NCI-H146 (cell line): Measurements from ENCODE around the gene TSKU.
"Not testable (repeated sequence)": the region's sequence is repeated elsewhere in the genome, so short reads cannot be mapped to it uniquely, and the experiment has no call there.

Experiments
- DNase-seq: peaks from one replicate; lab custom pipeline; 2025; lab: John Stamatoyannopoulos, UW

Gene TSKU

GRCh38 chr11:76824980-76825725 lies 42.0 kb downstream of the TSKU start:
- peak; percentile 13 for DNase-seq

- DNase-seq, result no peak
Observed at GRCh38 chr11:76825726-76826396, 42.7 kb downstream of the TSKU start.

GRCh38 chr11:76826508-76826907 lies 43.4 kb downstream of the TSKU start:
- DNase-seq, result not testable (repeated sequence)

GRCh38 chr11:76827005-76827404 lies 43.8 kb downstream of the TSKU start:
- DNase-seq, result not testable (repeated sequence)

GRCh38 chr11:76830639-76831327 lies 47.6 kb downstream of the TSKU start:
- no peak for DNase-seq

GRCh38 chr11:76831686-76832310 lies 48.6 kb downstream of the TSKU start:
- DNase-seq, result no peak

- DNase-seq, result no peak
Observed at GRCh38 chr11:76832361-76832760, 49.2 kb downstream of the TSKU start.

GRCh38 chr11:76834151-76834550 lies 51.0 kb downstream of the TSKU start:
- no peak for DNase-seq

GRCh38 chr11:76835036-76835435 lies 51.9 kb downstream of the TSKU start:
- no peak for DNase-seq

- DNase-seq, result no peak
Observed at GRCh38 chr11:76835928-76836612, 52.9 kb downstream of the TSKU start.

- DNase-seq, result no peak
Observed at GRCh38 chr11:76836613-76837291, 53.6 kb downstream of the TSKU start.

GRCh38 chr11:76837696-76838677 lies 54.8 kb downstream of the TSKU start:
- no peak for DNase-seq

GRCh38 chr11:76838678-76839068 lies 55.5 kb downstream of the TSKU start:
- DNase-seq, result peak; percentile 25

GRCh38 chr11:76839311-76839710 lies 56.2 kb downstream of the TSKU start:
- no peak for DNase-seq

GRCh38 chr11:76841923-76842452 lies 58.8 kb downstream of the TSKU start:
- no peak for DNase-seq

GRCh38 chr11:76843907-76844306 lies 60.8 kb downstream of the TSKU start:
- no peak for DNase-seq

GRCh38 chr11:76844511-76844910 lies 61.4 kb downstream of the TSKU start:
- DNase-seq, result no peak

GRCh38 chr11:76845069-76845468 lies 61.9 kb downstream of the TSKU start:
- DNase-seq, result no peak

- no peak for DNase-seq
Observed at GRCh38 chr11:76846441-76846840, 63.3 kb downstream of the TSKU start.
